ENCODE results near the gene ANKS1A.
"Not testable (repeated sequence)": the region's sequence is repeated elsewhere in the genome, so short reads cannot be mapped to it uniquely, and the experiment has no call there.

Gene ANKS1A

DNA sequence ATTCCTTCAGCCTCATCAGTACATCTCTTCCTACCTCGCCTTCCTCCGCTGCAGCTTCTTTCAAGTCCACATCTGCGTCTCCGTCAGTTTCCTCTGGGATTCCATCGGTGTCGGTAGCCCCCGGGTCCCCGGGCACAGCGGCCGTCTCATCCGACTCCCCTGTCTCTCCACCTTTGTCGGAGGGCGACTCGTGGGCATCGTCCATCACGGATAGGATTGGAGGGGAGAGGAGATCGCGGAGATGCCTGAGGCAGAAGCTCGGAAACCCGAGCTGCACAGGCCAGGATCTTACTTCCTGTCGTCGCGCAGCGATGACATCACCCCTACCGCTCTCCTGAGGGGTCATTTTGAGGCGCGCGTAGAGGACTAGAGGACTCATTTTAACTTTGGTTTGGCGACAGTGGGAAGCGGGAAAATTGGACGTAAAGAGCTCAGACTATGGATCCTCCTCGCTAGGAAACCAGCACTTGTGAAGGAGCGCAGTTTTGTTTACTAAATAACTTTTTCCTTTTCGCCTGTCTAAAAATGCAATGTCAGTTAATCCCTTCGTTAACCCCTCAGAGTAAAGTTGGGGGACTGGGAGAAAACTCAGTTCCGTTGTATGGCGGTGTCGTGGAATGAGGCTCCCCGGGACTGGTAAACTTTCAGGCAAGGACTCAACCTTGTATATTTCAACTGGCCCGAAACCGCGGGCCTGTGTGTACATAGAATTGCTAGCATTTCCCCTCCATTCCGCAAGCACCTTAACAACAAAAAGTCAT is 1.1 kb upstream of the ANKS1A start, which contains the start of gene TAF11:
Gene TAF11 (minus strand): TSS at position 290 of the 761 bp plus-strand sequence. CDS start 85 bp downstream, at position 205.
- DNase-seq, result peak; percentile 94

DNA sequence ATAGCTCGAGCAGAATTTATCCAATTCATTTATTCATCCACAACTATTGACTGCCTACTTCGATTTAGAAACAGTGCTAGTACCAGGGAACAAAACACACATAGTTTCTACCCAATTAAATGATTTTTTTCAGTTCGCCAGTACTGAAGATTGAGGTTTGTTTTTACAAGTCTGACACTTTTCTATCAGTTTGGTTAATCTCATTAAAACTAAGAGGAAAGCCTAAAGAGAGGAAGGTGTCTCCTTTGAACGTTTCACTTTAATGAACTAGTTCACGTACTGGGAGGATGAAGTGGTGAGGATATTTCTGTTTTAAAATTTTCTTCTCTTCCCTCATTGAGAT is 570 bp upstream of the ANKS1A start:
- no peak for DNase-seq

DNA sequence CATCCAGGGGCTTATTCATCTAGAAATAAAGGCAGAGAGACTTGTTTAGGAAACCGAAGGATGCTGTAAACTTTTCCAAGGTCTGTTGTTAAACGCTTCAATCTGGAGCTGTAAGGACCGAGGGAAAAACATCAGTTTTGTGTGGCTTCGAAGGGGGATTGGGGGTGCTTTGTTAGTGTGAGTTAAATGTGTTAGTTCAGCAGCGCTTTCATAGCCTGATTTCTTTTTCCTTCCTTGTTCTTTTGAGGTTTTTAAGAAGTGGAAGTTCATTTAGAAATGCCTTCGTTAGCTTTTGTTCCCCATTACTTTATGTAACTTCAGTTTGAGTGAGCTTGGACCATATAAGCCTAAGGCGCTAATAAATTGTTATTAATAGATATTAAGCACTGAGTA is 1.5 kb downstream of the ANKS1A start:
- peak; percentile 65 for DNase-seq

- DNase-seq, result no peak
Observed at GRCh38 chr6:34891296-34891695, 2.2 kb downstream of the ANKS1A start.

GRCh38 chr6:34894693-34895092 is 5.6 kb downstream of the ANKS1A start:
- DNase-seq, result no peak

GRCh38 chr6:34897130-34897529 is 8.1 kb downstream of the ANKS1A start:
- DNase-seq, result no peak

DNA sequence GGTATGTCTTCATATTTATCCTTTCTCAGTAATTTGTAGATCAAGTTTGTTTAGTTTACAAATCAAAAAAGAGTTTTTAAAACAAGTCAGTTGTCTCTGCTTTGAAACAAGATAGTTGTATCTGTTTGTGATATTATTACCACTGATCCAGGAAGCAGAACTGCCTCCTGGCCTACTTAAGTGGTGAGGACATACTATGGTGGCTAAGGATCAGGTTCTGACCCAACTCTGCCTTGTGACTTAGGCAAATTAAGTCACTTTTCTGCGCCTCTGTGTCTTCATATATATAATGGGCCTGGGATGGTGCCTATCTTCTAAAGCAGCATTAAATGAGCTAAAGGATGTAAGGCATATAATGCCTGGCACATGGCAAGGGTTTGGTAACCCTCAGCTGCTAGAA is 8.7 kb downstream of the ANKS1A start:
- DNase-seq, result peak; percentile 66

GRCh38 chr6:34899748-34900147 is 10.7 kb downstream of the ANKS1A start:
- DNase-seq, result not testable (repeated sequence)

- no peak for DNase-seq
Observed at GRCh38 chr6:34900321-34901031, 11.4 kb downstream of the ANKS1A start.

DNA sequence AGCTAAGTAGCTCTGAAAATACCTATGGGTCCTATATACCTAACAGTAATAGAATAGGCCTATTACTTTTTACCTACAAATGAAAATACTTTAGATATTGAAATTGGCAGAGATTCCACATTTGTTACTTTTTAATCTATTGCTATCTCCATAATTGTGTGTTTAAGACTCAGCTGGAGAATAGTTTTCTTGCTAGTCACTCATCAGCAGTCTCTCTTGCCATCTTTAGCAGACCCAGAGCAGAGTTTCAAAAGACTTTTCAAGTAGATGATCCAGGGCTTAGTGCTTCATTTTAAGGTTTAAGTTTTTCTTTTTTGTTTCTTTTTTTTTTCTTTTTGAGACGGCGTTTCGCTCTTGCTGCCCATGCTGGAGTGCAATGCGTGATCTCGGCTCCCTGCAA is 12.9 kb downstream of the ANKS1A start:
- DNase-seq, result no peak

DNA sequence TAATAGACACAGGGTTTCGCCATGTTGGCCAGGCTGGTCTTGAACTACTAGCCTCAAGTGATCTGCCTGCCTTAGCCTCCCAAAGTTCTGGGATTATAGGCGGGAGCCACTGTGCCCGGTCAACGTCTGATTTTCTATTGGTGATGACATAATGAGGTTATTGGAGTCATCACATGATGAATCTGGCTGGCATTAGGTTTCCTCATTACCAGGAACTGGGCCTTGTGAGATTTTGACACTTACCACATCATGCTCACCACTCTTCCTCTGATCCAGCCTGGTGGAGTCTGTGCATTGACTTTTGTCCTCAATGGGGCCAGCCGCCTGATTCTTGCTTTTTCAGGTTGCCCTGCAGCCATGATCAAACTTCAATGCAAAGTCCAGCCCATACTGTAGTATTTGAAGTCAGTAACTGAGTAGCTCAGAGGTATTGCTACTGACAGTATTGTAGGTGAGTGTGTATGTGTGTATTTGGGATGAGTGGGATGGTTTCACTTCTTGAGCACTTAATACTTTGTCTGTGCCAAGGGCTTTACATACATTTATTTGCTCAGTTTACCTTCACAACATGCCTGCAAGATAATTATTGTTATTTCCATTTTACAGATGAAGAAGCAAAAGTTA is 16.0 kb downstream of the ANKS1A start:
- peak; percentile 85 for DNase-seq

GRCh38 chr6:34906826-34907225 is 17.8 kb downstream of the ANKS1A start:
- DNase-seq, result peak; percentile 67

DNA sequence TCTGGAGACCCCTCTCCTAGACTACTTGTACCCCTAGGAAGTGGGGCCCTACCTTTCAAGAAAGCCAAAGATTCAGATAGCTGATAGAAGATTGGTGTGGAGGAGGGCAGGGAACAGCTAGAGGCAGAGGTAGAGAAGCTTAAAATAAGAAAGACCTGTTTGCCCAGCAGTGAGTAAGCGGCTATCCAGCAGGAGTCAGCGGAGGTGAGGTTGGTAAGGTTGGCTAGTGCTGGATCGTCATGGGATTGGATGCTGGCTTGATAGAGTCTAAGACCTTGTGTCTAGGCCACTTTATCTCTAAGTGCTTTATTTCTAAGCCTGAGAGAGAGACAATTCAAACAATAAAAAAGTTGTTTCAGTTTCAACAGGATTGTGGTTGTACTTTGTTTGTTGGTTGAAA is 19.1 kb downstream of the ANKS1A start:
- no peak for DNase-seq

DNA sequence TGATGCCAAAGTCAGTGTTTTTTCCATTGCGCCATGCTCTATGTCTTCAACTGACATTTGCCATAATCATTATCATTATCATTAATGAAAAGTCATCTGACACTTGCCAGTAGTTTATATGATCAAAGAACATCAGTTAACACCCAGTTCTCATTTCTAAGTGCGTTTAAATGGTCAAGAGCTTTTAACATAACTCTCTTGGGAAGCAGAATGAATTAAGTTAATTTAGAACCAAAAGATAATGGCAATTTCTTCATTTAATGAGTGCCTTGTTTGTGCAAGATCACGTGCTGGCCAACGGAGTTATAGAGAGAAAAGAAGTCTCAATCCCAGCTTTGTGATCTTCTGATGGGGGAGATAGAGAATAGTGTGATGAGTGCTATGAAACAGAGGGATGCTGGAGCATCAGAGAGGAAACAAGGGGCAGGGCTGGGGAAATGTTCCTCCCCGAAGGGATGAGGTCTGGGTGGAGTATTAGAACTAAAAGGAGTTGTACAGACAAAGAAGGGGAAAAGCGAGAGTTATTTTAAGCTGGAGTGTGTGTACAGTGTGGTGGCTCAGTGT is 20.3 kb downstream of the ANKS1A start:
- no peak for DNase-seq

- no peak for DNase-seq
Observed at GRCh38 chr6:34911822-34912221, 22.8 kb downstream of the ANKS1A start.

DNA sequence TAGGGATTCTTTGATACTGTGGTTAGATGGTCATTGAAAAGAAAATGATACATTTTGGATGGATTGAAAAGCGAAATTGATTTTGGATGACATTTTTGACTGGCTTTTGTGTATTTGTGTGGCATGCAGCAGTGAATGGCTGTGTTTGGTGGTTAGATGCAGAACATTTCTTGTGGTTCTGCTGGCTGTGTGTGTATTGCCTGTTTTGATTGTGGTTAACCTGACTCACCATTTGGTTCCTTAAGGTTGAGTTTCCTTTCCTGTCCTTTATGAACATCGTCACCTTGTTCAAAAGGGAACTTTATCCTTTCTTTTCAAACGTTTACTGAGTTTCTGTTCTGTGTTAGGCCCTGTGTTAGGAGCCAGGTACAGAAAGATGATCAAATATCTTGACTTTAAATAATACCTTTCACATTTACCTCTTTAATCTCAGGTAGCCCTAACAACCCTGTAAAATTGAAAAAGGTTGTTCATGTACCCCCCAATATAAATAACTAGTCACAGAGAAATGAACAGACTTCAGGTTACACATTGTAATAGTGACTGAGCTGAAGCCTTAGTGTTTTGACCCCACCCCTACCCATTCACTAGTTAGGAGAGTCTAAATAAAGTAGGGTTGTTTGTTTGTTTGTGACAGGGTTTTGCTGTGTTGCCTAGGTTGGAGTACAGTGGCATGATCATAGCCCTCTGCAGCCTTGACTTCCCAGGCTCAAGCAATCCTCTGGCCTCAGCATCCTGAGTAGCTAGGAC is 23.8 kb downstream of the ANKS1A start:
- peak; percentile 19 for DNase-seq

DNA sequence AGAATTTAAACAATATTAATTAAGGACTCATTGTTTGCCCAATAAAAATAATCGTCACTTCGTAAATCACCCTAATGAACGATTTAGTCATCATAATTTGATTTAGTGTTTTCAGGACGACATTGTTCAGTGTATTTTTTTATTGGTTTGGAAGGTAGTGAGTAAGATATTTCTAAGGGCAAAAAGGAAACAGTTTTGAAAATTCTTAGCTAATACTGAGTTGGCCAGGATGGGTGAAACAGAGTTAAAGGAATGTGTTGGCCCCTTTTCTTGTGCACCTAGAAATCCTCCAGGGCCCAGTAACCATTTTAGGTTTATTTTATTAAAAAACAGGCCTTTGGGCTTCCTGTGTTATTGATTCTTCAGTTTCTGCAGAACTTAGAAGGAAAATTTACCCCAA is 25.3 kb downstream of the ANKS1A start:
- no peak for DNase-seq

DNA sequence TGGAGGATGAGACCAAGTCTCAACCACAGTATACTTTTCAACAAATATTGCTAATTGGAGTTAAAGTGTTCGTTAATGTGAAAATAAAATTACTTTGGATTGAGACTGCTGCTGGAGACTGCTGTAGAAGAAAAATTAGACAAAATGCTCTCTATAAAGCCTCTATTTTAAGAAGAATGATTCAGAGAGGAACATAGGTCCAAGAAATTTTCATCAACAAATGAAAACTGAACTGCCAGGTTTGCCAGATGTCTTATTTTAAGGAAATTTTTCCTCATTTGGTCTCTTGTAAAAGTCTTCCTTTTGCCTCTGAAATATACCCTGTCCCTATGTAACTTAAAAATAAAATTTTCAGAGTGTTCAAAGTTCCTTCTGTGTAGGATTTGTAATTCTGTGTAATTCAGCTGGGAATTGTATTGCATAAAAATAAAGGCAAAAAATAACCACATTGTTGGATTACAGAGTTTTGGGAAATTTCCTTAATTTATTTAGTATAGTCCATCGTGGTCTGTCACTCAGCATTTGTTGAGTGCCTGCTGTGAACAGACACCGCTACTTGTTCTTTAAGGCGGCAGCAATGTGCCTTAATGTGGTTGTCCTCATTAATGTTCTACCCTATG is 27.4 kb downstream of the ANKS1A start:
- DNase-seq, result no peak

- no peak for DNase-seq
Observed at GRCh38 chr6:34917626-34918285, 28.7 kb downstream of the ANKS1A start.

GRCh38 chr6:34919651-34920050 is 30.6 kb downstream of the ANKS1A start:
- DNase-seq, result no peak

- DNase-seq, result no peak
Observed at GRCh38 chr6:34920097-34920496, 31.0 kb downstream of the ANKS1A start.

- DNase-seq, result no peak
Observed at GRCh38 chr6:34922177-34922663, 33.2 kb downstream of the ANKS1A start.

Measured in inflammatory macrophage treated with lipopolysaccharide for 4 hours (primary cell).